WTC11 (cell line): ENCODE data around the gene CGNL1. TPM values are rescaled to one million over a fixed set of nuclear protein-coding genes. Genes with fewer than 3 reads are reported as not detected.

ENCODE experiments used
- ATAC-seq: fragments of 200-7000 bp; cut with Tn5 transposase; 2 replicates; pipeline ENCODE4 v1.10.0; 2021; ENCODE audit warnings: mild to moderate bottlenecking, moderate library complexity
- CTCF ChIA-PET: fragments of 300-600 bp; sonication (Branson Sonifier 250); formaldehyde crosslinking; loops from one replicate; lab custom pipeline; 2021; ENCODE audit warnings: antibody characterized with exemption; lab: Charles Lee
- POLR2A ChIA-PET: fragments of 350-600 bp; sonication (Branson Sonifier 250); formaldehyde crosslinking; loops from one replicate; lab custom pipeline; 2021; ENCODE audit warnings: antibody characterized with exemption; lab: Charles Lee
- DNase-seq: peaks from one replicate; pipeline ENCODE4 v3.0.0; 2021; ENCODE audit warnings: low spot score
- H3K27ac Mint-ChIP-seq: 2 replicates; pipeline ENCODE4 v1.8.0; 2021; ENCODE audit warnings: mixed read lengths
- H3K27me3 Mint-ChIP-seq: 2 replicates; pipeline ENCODE4 v1.8.0; 2021; ENCODE audit warnings: low read depth, mild to moderate bottlenecking, moderate library complexity, mixed read lengths
- H3K36me3 Mint-ChIP-seq: 2 replicates; pipeline ENCODE4 v1.8.0; 2021; ENCODE audit warnings: mixed read lengths
- H3K4me1 Mint-ChIP-seq: 2 replicates; pipeline ENCODE4 v1.8.0; 2022; ENCODE audit warnings: mixed read lengths
- H3K4me3 Mint-ChIP-seq: 2 replicates; pipeline ENCODE4 v1.8.0; 2021; ENCODE audit warnings: mild to moderate bottlenecking, moderate library complexity, mixed read lengths
- H3K9me3 Mint-ChIP-seq: 2 replicates; pipeline ENCODE4 v1.8.0; 2021; ENCODE audit warnings: mixed read lengths
- ATF1 ChIP-seq: sonication (generic); formaldehyde crosslinking; IDR thresholded peaks from 2 replicates; pipeline ENCODE4 v1.8.1; 2023; ENCODE audit warnings: mild to moderate bottlenecking, moderate library complexity, missing genetic modification reagents
- CBFB ChIP-seq: sonication (generic); formaldehyde crosslinking; IDR thresholded peaks from 2 replicates; pipeline ENCODE4 v1.8.1; 2022; ENCODE audit warnings: mild to moderate bottlenecking, low read depth, missing genetic modification reagents
- ESRRA ChIP-seq: sonication (generic); formaldehyde crosslinking; IDR thresholded peaks from 2 replicates; pipeline ENCODE4 v1.8.1; 2022; ENCODE audit warnings: mild to moderate bottlenecking, missing genetic modification reagents, borderline replicate concordance
- FOXP1 ChIP-seq: sonication (generic); formaldehyde crosslinking; IDR thresholded peaks from 2 replicates; pipeline ENCODE4 v1.8.0; 2022; ENCODE audit warnings: missing genetic modification reagents, mild to moderate bottlenecking, moderate library complexity, borderline replicate concordance
- HMGA2 ChIP-seq: fragments of 250-450 bp; sonication (Bioruptor Pico); IDR thresholded peaks from 2 replicates; pipeline ENCODE4 v1.4.0; 2021; ENCODE audit warnings: mild to moderate bottlenecking, moderate library complexity
- JUN ChIP-seq: sonication (generic); formaldehyde crosslinking; IDR thresholded peaks from 2 replicates; pipeline ENCODE4 v1.8.0; 2023; ENCODE audit warnings: mild to moderate bottlenecking, missing genetic modification reagents
- MYBL2 ChIP-seq: sonication (generic); formaldehyde crosslinking; IDR thresholded peaks from 2 replicates; pipeline ENCODE4 v1.8.1; 2023; ENCODE audit warnings: mild to moderate bottlenecking, moderate library complexity, missing genetic modification reagents
- NFYB ChIP-seq: sonication (generic); formaldehyde crosslinking; conservative IDR thresholded peaks from 2 replicates; pipeline ENCODE4 v1.8.0; 2022; ENCODE audit warnings: low read depth, missing genetic modification reagents
- NR2C2 ChIP-seq: sonication (generic); formaldehyde crosslinking; IDR thresholded peaks from 2 replicates; pipeline ENCODE4 v1.8.0; 2022; ENCODE audit warnings: mild to moderate bottlenecking, missing genetic modification reagents
- PRRX2 ChIP-seq: fragments of 250-450 bp; sonication (Bioruptor Pico); IDR thresholded peaks from 2 replicates; pipeline ENCODE4 v1.8.0; 2021; ENCODE audit warnings: mild to moderate bottlenecking
- SMAD3 ChIP-seq: sonication (generic); formaldehyde crosslinking; IDR thresholded peaks from 2 replicates; pipeline ENCODE4 v1.8.0; 2022; ENCODE audit warnings: missing genetic modification reagents, mild to moderate bottlenecking, borderline replicate concordance
- TP53 ChIP-seq: sonication (generic); formaldehyde crosslinking; IDR thresholded peaks from 2 replicates; pipeline ENCODE4 v1.8.1; 2023; ENCODE audit warnings: mild to moderate bottlenecking, missing genetic modification reagents
- ZNF317 ChIP-seq: sonication (generic); formaldehyde crosslinking; IDR thresholded peaks from 2 replicates; pipeline ENCODE4 v1.8.1; 2023; ENCODE audit warnings: low read depth, mild to moderate bottlenecking, moderate library complexity, missing genetic modification reagents, borderline replicate concordance
- ZNF396 ChIP-seq: fragments of 250-450 bp; sonication (Bioruptor Pico); IDR thresholded peaks from 2 replicates; pipeline ENCODE4 v1.8.0; 2021; ENCODE audit warnings: mild to moderate bottlenecking, moderate library complexity, borderline replicate concordance
- total RNA-seq: library from RNA; stranded (reverse); gene quantifications from 3 replicates; pipeline ENCODE4 v1.2.3, GENCODE V29; 2021
- TF ChIP-seq, protein P1 (sequence below): sonication (generic); formaldehyde crosslinking; IDR thresholded peaks from 2 replicates; pipeline ENCODE4 v1.8.0; 2022; ENCODE audit warnings: mild to moderate bottlenecking, missing genetic modification reagents
- TF ChIP-seq, protein P2 (sequence below): sonication (generic); formaldehyde crosslinking; IDR thresholded peaks from 2 replicates; pipeline ENCODE4 v1.8.1; 2022; ENCODE audit warnings: mild to moderate bottlenecking, moderate library complexity, missing genetic modification reagents
- TF ChIP-seq, protein P3 (sequence below): fragments of 250-450 bp; sonication (Bioruptor Pico); IDR thresholded peaks from 2 replicates; pipeline ENCODE4 v2.1.2; 2022; ENCODE audit warnings: mild to moderate bottlenecking, moderate library complexity
- TF ChIP-seq, protein P4 (sequence below): sonication (generic); formaldehyde crosslinking; IDR thresholded peaks from 2 replicates; pipeline ENCODE4 v1.8.0; 2023; ENCODE audit warnings: mild to moderate bottlenecking, missing genetic modification reagents
- TF ChIP-seq, protein P5 (sequence below): sonication (generic); formaldehyde crosslinking; IDR thresholded peaks from 2 replicates; pipeline ENCODE4 v1.8.1; 2023; ENCODE audit warnings: mild to moderate bottlenecking, missing genetic modification reagents
- TF ChIP-seq, protein P6 (sequence below): fragments of 200-600 bp; IDR thresholded peaks from 2 replicates; pipeline ENCODE4 v1.8.0; 2022; ENCODE audit warnings: antibody characterized with exemption

The CGNL1 gene
- total RNA-seq, 1 experiment from 2014 or later: 57.3 TPM

DNA sequence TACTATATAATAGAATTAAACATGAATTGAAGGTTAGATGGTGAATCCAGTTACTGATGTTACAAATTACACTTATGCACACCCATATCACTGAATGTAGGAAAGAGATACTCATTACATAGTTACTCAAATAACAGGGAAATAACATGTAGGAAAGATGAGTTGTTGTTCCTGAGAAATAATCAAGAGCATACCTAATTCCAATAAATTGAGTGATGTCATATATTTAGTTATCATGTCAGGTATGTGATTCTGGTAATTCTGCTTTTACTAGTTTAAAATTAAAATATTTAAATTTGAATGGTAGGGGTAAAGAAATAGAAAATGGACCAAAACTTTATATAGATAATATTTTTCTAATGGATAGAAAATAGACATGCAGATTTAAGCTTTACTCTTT, 112.8 kb downstream of the CGNL1 start:
- ChIA-PET POLR2A (no interaction called here), CTCF (interaction anchor here (0.7 to 1.0 kb wide), 3 partner anchors 14 to 183 kb away, joined by 3 read pairs; no protein-coding TSS in a partner anchor)
- Mint-ChIP-seq H3K4me1 (peaks cover 21% of the 10 kb centered on the region), H3K9me3 (no peaks in the 10 kb centered on the region), H3K27me3 (no peaks in the 10 kb centered on the region), H3K4me3 (no peak overlapping the region), H3K27ac (no peak overlapping the region), H3K36me3 (no peaks in the 10 kb centered on the region; the same call in 1 of the 2 replicates)
- no peak for DNase-seq
- ATAC-seq: no peak
- TF ChIP-seq, protein P1, sequence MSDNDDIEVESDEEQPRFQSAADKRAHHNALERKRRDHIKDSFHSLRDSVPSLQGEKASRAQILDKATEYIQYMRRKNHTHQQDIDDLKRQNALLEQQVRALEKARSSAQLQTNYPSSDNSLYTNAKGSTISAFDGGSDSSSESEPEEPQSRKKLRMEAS (CRISPR knock-in tag): no peak
- no peak for TF ChIP-seq JUN (CRISPR knock-in tag)

DNA sequence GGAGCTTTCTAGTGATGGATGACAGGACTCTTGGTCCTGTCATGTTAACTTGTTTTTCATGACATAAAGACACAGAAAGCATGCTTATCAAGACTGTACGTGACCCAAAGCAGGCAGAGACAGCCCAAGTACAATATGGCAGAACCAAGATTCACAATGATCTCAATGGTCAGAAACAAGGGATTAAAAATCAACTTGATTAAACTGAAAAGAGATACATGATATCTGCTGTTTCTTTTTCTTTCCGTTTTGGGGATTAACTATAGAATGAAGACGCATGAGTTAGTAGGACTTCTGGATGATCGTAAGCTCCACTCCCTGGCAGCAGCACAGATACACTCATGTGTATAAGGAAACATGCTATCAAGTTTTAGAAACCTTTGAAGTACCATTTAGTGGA, 117.0 kb downstream of the CGNL1 start:
- TF ChIP-seq NR2C2 (CRISPR knock-in tag) (no peak), MYBL2 (CRISPR knock-in tag) (no peak), CBFB (CRISPR knock-in tag) (no peak), PRRX2 (CRISPR knock-in tag) (no peak), ESRRA (CRISPR knock-in tag) (no peak), SMAD3 (CRISPR knock-in tag) (no peak)
- TF ChIP-seq, protein P2, sequence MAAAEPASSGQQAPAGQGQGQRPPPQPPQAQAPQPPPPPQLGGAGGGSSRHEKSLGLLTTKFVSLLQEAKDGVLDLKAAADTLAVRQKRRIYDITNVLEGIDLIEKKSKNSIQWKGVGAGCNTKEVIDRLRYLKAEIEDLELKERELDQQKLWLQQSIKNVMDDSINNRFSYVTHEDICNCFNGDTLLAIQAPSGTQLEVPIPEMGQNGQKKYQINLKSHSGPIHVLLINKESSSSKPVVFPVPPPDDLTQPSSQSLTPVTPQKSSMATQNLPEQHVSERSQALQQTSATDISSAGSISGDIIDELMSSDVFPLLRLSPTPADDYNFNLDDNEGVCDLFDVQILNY (CRISPR knock-in tag): no peak
- TF ChIP-seq, protein P3, sequence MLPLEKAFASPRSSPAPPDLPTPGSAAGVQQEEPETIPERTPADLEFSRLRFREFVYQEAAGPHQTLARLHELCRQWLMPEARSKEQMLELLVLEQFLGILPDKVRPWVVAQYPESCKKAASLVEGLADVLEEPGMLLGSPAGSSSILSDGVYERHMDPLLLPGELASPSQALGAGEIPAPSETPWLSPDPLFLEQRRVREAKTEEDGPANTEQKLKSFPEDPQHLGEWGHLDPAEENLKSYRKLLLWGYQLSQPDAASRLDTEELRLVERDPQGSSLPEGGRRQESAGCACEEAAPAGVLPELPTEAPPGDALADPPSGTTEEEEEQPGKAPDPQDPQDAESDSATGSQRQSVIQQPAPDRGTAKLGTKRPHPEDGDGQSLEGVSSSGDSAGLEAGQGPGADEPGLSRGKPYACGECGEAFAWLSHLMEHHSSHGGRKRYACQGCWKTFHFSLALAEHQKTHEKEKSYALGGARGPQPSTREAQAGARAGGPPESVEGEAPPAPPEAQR: no peak
- no peak for DNase-seq
- H3K27me3 Mint-ChIP-seq: no peaks in the 10 kb centered on the region
- ATAC-seq: no peak
- H3K27ac Mint-ChIP-seq: no peak overlapping the region
- H3K9me3 Mint-ChIP-seq: no peaks in the 10 kb centered on the region
- ChIA-PET POLR2A (no interaction called here), CTCF (interaction anchor here (1.1 to 1.7 kb wide), 2 partner anchors 10 to 13 kb away, joined by 3 to 4 read pairs; no protein-coding TSS in a partner anchor)
- H3K36me3 Mint-ChIP-seq: peaks cover 3% of the 10 kb centered on the region; the same call in 1 of the 2 replicates
- no peak overlapping the region for H3K4me3 Mint-ChIP-seq
- H3K4me1 Mint-ChIP-seq: peaks cover 4% of the 10 kb centered on the region

DNA sequence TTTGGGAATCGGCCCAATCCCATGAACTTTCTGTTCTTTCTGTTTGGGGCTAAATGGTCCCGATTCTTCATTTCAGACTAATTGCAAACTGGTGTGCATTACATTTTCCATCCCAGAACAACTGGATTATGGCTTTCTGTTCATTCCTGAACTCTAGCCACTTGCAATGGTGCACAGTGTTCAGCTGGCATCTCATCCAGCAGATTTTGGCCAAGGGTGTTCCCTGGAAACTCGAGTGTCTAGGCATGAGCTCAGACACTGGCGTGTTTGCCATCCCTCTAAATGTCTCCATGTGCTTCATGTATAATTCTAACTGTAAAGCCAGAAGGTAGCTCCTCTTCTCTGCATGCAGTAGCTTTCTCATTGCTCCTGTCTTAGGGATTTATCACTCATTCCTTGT, 118.3 kb downstream of the CGNL1 start:
- CTCF ChIA-PET: interaction anchor here (0.9 to 1.4 kb wide), 2 partner anchors 9 to 12 kb away, joined by 5 to 6 read pairs; no protein-coding TSS in a partner anchor
- peaks cover 7% of the 10 kb centered on the region for H3K4me1 Mint-ChIP-seq
- peaks cover 5% of the 10 kb centered on the region for H3K36me3 Mint-ChIP-seq
- POLR2A ChIA-PET: no interaction called here
- DNase-seq (no peak), ATAC-seq (no peak)
- no peaks in the 10 kb centered on the region for H3K9me3 Mint-ChIP-seq
- no peak overlapping the region for H3K4me3 Mint-ChIP-seq
- TF ChIP-seq ZNF317 (CRISPR knock-in tag) (no peak), NFYB (no peak), ZNF396 (no peak), FOXP1 (CRISPR knock-in tag) (no peak), TP53 (CRISPR knock-in tag) (no peak), ATF1 (no peak), ESRRA (CRISPR knock-in tag) (no peak), HMGA2 (no peak)
- TF ChIP-seq, protein P4, sequence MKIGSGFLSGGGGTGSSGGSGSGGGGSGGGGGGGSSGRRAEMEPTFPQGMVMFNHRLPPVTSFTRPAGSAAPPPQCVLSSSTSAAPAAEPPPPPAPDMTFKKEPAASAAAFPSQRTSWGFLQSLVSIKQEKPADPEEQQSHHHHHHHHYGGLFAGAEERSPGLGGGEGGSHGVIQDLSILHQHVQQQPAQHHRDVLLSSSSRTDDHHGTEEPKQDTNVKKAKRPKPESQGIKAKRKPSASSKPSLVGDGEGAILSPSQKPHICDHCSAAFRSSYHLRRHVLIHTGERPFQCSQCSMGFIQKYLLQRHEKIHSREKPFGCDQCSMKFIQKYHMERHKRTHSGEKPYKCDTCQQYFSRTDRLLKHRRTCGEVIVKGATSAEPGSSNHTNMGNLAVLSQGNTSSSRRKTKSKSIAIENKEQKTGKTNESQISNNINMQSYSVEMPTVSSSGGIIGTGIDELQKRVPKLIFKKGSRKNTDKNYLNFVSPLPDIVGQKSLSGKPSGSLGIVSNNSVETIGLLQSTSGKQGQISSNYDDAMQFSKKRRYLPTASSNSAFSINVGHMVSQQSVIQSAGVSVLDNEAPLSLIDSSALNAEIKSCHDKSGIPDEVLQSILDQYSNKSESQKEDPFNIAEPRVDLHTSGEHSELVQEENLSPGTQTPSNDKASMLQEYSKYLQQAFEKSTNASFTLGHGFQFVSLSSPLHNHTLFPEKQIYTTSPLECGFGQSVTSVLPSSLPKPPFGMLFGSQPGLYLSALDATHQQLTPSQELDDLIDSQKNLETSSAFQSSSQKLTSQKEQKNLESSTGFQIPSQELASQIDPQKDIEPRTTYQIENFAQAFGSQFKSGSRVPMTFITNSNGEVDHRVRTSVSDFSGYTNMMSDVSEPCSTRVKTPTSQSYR (CRISPR knock-in tag): no peak
- TF ChIP-seq, protein P5, sequence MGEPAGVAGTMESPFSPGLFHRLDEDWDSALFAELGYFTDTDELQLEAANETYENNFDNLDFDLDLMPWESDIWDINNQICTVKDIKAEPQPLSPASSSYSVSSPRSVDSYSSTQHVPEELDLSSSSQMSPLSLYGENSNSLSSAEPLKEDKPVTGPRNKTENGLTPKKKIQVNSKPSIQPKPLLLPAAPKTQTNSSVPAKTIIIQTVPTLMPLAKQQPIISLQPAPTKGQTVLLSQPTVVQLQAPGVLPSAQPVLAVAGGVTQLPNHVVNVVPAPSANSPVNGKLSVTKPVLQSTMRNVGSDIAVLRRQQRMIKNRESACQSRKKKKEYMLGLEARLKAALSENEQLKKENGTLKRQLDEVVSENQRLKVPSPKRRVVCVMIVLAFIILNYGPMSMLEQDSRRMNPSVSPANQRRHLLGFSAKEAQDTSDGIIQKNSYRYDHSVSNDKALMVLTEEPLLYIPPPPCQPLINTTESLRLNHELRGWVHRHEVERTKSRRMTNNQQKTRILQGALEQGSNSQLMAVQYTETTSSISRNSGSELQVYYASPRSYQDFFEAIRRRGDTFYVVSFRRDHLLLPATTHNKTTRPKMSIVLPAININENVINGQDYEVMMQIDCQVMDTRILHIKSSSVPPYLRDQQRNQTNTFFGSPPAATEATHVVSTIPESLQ (CRISPR knock-in tag): no peak
- TF ChIP-seq, protein P6, sequence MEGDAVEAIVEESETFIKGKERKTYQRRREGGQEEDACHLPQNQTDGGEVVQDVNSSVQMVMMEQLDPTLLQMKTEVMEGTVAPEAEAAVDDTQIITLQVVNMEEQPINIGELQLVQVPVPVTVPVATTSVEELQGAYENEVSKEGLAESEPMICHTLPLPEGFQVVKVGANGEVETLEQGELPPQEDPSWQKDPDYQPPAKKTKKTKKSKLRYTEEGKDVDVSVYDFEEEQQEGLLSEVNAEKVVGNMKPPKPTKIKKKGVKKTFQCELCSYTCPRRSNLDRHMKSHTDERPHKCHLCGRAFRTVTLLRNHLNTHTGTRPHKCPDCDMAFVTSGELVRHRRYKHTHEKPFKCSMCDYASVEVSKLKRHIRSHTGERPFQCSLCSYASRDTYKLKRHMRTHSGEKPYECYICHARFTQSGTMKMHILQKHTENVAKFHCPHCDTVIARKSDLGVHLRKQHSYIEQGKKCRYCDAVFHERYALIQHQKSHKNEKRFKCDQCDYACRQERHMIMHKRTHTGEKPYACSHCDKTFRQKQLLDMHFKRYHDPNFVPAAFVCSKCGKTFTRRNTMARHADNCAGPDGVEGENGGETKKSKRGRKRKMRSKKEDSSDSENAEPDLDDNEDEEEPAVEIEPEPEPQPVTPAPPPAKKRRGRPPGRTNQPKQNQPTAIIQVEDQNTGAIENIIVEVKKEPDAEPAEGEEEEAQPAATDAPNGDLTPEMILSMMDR: no peak
- TF ChIP-seq, protein P2 (CRISPR knock-in tag): no peak
- TF ChIP-seq, all 79 proteins: peak for 0
- H3K27me3 Mint-ChIP-seq: no peaks in the 10 kb centered on the region
- H3K27ac Mint-ChIP-seq: no peak overlapping the region
